BE2C (cell line): ENCODE results near the gene CELA1.

Experiments
- DNase-seq: peaks from one replicate; pipeline ENCODE4 v3.0.0-alpha.2; 2020
- H3K27me3 ChIP-seq: fragments of 250-450 bp; sonication (Bioruptor Pico); 2 replicates; pipeline ENCODE4 v1.5.1; 2020; ENCODE audit warnings: mild to moderate bottlenecking
- H3K36me3 ChIP-seq: fragments of 250-450 bp; sonication (Bioruptor Pico); 2 replicates; pipeline ENCODE4 v1.5.1; 2020; ENCODE audit warnings: mild to moderate bottlenecking
- H3K4me1 ChIP-seq: fragments of 250-450 bp; sonication (Bioruptor Pico); 2 replicates; pipeline ENCODE4 v1.5.1; 2020
- H3K4me3 ChIP-seq: 2 replicates; pipeline ENCODE4 v1.5.1; 2011; ENCODE audit warnings: low read depth, low read length
- H3K9me3 ChIP-seq: fragments of 250-450 bp; sonication (Bioruptor Pico); 2 replicates; pipeline ENCODE4 v1.5.1; 2020
- TF ChIP-seq, protein P1 (sequence below): IDR thresholded peaks from 2 replicates; pipeline ENCODE4 v1.5.1; 2012; ENCODE audit warnings: mild to moderate bottlenecking, low read depth, low read length

The CELA1 gene

GRCh38 chr12:51358496-51358895 lies 12.0 kb upstream of the CELA1 start:
- Histone ChIP-seq H3K4me1 (peaks cover 3% of the 10 kb centered on the region; the same call in 1 of the 2 replicates), H3K9me3 (no peaks in the 10 kb centered on the region), H3K36me3 (peaks cover 2% of the 10 kb centered on the region; the same call in 1 of the 2 replicates), H3K27me3 (no peaks in the 10 kb centered on the region), H3K4me3 (no peak overlapping the region)
- TF ChIP-seq, protein P1, sequence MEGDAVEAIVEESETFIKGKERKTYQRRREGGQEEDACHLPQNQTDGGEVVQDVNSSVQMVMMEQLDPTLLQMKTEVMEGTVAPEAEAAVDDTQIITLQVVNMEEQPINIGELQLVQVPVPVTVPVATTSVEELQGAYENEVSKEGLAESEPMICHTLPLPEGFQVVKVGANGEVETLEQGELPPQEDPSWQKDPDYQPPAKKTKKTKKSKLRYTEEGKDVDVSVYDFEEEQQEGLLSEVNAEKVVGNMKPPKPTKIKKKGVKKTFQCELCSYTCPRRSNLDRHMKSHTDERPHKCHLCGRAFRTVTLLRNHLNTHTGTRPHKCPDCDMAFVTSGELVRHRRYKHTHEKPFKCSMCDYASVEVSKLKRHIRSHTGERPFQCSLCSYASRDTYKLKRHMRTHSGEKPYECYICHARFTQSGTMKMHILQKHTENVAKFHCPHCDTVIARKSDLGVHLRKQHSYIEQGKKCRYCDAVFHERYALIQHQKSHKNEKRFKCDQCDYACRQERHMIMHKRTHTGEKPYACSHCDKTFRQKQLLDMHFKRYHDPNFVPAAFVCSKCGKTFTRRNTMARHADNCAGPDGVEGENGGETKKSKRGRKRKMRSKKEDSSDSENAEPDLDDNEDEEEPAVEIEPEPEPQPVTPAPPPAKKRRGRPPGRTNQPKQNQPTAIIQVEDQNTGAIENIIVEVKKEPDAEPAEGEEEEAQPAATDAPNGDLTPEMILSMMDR, result no peak
- no peak for DNase-seq

DNA sequence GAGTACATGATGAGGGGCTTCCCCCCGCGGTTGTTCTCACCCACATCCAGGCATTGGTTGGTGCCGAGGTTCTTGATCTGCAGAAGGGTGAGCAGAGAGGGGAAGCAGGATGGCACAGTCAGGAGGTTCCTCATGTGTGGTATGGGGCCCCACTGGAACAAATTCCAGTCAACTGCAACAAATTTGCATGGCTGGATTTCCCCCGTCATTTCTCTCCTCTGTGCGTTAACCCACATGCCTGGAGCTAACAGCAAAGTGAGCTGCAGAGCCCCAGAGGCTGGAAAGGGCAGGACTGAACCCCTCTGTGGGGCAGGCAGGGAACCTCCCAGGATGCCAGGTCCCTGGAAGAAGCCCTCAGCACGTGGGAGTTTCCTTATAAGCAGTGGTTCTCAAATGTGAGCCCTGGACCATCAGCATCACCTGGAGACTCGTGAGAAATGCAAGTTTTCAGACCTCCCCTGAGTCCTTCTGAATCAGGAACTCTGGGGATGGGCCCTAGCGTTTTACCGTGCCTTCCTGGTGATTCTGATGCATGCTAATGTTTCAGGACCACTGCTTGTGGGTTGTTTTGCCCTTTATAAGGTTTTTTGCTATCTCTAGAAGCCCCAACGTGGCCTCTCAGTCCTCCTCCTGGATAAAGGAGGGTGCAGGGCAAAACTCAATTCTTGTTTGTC lies 11.0 kb upstream of the CELA1 start:
- DNase-seq, result no peak
- TF ChIP-seq, protein P1, result no peak
- Histone ChIP-seq H3K27me3 (no peaks in the 10 kb centered on the region), H3K9me3 (no peaks in the 10 kb centered on the region), H3K4me3 (no peak overlapping the region), H3K36me3 (peaks cover 2% of the 10 kb centered on the region; the same call in 1 of the 2 replicates), H3K4me1 (peaks cover 3% of the 10 kb centered on the region; the same call in 1 of the 2 replicates)

DNA sequence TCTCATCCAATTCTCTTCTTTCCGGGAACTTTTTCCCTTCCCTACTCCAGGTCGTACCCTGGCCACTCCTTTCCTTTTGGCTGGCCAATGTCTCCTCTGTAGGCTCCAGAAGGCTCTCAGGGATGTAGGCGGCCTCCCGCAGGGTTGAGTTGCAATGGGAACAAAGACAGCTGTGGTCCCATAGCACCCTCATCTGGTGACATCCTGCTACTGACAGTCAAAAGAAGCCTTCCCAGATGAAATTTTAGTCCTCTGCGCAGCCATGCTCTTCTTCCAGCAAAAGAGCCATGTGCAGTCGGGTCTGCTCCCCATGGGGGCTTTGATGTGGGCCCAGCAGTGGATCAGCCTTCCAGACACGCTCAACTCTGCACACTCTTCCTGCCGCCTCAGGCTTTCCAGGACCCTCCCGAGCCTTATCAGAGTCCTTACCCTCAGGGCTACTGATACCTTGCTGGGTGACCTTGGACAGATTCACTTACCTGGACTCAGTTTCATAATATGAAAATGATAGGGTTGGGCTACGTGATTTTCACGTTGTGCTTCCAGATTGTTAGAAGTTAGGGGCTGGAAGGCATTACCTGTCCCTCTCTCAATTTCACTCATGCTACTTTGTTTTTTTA lies 5.5 kb upstream of the CELA1 start:
- DNase-seq, result peak; percentile 63
- H3K4me1 ChIP-seq, result peaks cover 3% of the 10 kb centered on the region; the same call in 1 of the 2 replicates
- H3K9me3 ChIP-seq, result no peaks in the 10 kb centered on the region
- no peaks in the 10 kb centered on the region for H3K27me3 ChIP-seq
- TF ChIP-seq, protein P1, result peak; percentile 81
- H3K4me3 ChIP-seq, result no peak overlapping the region
- no peaks in the 10 kb centered on the region for H3K36me3 ChIP-seq

DNA sequence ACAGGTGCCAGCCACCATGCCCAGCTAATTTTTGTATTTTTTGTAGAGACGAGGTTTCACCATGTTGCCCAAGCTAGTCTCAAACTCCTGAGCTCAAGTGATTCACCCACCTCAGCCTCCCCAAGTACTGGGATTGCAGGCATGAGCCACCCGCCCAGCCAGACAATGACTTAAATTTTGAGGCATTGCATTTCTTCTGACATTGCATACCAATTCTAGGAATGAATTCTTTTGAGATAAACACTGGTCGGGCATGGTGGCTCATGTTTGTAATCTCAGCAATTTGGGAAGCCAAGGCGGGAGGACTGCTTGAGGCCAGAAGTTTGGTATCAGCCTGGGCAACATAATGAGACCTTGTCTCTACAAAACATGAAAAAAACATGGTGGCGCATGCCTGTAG lies 2.5 kb upstream of the CELA1 start:
- no peaks in the 10 kb centered on the region for H3K36me3 ChIP-seq
- no peaks in the 10 kb centered on the region for H3K27me3 ChIP-seq
- peaks cover 3% of the 10 kb centered on the region; the same call in 1 of the 2 replicates for H3K4me1 ChIP-seq
- TF ChIP-seq, protein P1, result no peak
- DNase-seq, result no peak
- H3K4me3 ChIP-seq, result no peak overlapping the region
- H3K9me3 ChIP-seq, result no peaks in the 10 kb centered on the region

- no peaks in the 10 kb centered on the region for H3K36me3 ChIP-seq
- H3K4me1 ChIP-seq, result peaks cover 3% of the 10 kb centered on the region; the same call in 1 of the 2 replicates
- H3K27me3 ChIP-seq, result no peaks in the 10 kb centered on the region
- TF ChIP-seq, protein P1, result no peak
- DNase-seq, result no peak
- H3K4me3 ChIP-seq, result no peak overlapping the region
- H3K9me3 ChIP-seq, result no peaks in the 10 kb centered on the region
These were observed 1.6 kb upstream of the CELA1 start for GRCh38 chr12:51348116-51348515.

GRCh38 chr12:51345681-51346080 lies 798 bp downstream of the CELA1 start:
- Histone ChIP-seq H3K4me3 (no peak overlapping the region), H3K36me3 (no peaks in the 10 kb centered on the region), H3K4me1 (no peaks in the 10 kb centered on the region), H3K9me3 (no peaks in the 10 kb centered on the region), H3K27me3 (no peaks in the 10 kb centered on the region)
- TF ChIP-seq, protein P1, result no peak
- no peak for DNase-seq
